Measurements from ENCODE around the gene TFB2M. TPM values are rescaled to one million over a fixed set of nuclear protein-coding genes. Genes with fewer than 3 reads are reported as not detected.

The TFB2M gene
- total and polyA plus RNA-seq, 10 of the 15 experiments (the other 5 are each of a cell fraction or from before 2014, with no cell fraction given) = 25.2 to 66.0 (median 36.1) TPM

- 77% methylated on average over 6 of the region's 6 CpGs for WGBS (ENCODE audit: insufficient coverage, insufficient replicate concordance, low lambda C conversion rate, missing lambda C conversion rate)
- TF ChIP-seq EP300 (IDR thresholded peaks at IDR 0.05; ENCODE audit: borderline replicate concordance in 1 of 2, control insufficient read depth in 1 of 2, low read depth in 2 of 2, low read length in 2 of 2) (no peak), MTA3 (IDR thresholded peaks at IDR 0.05; ENCODE audit: borderline replicate concordance, low read length) (no peak), ATF7 (IDR thresholded peaks at IDR 0.05; ENCODE audit: low read depth) (no peak), IKZF2 (IDR thresholded peaks at IDR 0.05) (no peak), POU2F2 (IDR thresholded peaks at IDR 0.05; ENCODE audit: borderline replicate concordance, low read depth, low read length) (no peak), PAX8 (IDR thresholded peaks at IDR 0.05) (no peak), IKZF1 (conservative IDR thresholded peaks at IDR 0.05) (no peak), PKNOX1 (IDR thresholded peaks at IDR 0.05) (no peak), ATF3 (IDR thresholded peaks at IDR 0.05; ENCODE audit: borderline replicate concordance, extremely low read depth, low read depth, low read length) (no peak), TAF1 (IDR thresholded peaks at IDR 0.05; ENCODE audit: borderline replicate concordance, low read depth, low read length) (no peak), SKIL (IDR thresholded peaks at IDR 0.05; ENCODE audit: low read depth, poor library complexity, severe bottlenecking) (no peak), SREBF2 (IDR thresholded peaks at IDR 0.05; ENCODE audit: low read length) (no peak), RAD21 (IDR thresholded peaks at IDR 0.05; ENCODE audit: insufficient read depth, low read depth, low read length) (no peak), BCL3 (IDR thresholded peaks at IDR 0.05; ENCODE audit: borderline replicate concordance, insufficient read depth, low read depth, low read length, poor library complexity, severe bottlenecking) (no peak), MEF2A (IDR thresholded peaks at IDR 0.05; ENCODE audit: insufficient read depth, low read depth, low read length) (no peak)
- TF ChIP-seq, protein P1, sequence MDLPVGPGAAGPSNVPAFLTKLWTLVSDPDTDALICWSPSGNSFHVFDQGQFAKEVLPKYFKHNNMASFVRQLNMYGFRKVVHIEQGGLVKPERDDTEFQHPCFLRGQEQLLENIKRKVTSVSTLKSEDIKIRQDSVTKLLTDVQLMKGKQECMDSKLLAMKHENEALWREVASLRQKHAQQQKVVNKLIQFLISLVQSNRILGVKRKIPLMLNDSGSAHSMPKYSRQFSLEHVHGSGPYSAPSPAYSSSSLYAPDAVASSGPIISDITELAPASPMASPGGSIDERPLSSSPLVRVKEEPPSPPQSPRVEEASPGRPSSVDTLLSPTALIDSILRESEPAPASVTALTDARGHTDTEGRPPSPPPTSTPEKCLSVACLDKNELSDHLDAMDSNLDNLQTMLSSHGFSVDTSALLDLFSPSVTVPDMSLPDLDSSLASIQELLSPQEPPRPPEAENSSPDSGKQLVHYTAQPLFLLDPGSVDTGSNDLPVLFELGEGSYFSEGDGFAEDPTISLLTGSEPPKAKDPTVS (IDR thresholded peaks at IDR 0.05; ENCODE audit: low read depth, low read length) = no peak
- TF ChIP-seq, protein P2, sequence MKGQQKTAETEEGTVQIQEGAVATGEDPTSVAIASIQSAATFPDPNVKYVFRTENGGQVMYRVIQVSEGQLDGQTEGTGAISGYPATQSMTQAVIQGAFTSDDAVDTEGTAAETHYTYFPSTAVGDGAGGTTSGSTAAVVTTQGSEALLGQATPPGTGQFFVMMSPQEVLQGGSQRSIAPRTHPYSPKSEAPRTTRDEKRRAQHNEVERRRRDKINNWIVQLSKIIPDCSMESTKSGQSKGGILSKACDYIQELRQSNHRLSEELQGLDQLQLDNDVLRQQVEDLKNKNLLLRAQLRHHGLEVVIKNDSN (IDR thresholded peaks at IDR 0.05; ENCODE audit: borderline replicate concordance, extremely low read length, insufficient read depth, low read depth, low read length) = no peak
Measured at GRCh38 chr1:246552110-246552509, 14.0 kb downstream of the TFB2M start.

More at GRCh38 chr1:246552110-246552509, 14.0 kb downstream of the TFB2M start:
- intact Hi-C loops (cut with micrococcal nuclease; ENCODE audit: unreplicated experiment) = no loop called here
- ChIA-PET RAD21 (ENCODE audit: unreplicated experiment) (no interaction called here), SMC1A (ENCODE audit: uncharacterized antibody, unreplicated experiment) (no interaction called here), POLR2A (no interaction called here), CTCF (interaction anchor here (0.8 kb wide), 1 partner anchor 8 kb away, joined by 3 read pairs; no protein-coding TSS in a partner anchor)
- Histone ChIP-seq H3K9ac (ENCODE audit: control insufficient read depth, insufficient read depth, low read length) (no peak overlapping the region), H3K4me3 (no peak overlapping the region), H2AFZ (ENCODE audit: control insufficient read depth, low read depth, low read length) (no peak overlapping the region), H3K79me2 (ENCODE audit: control insufficient read depth, insufficient read depth, low read length) (no peaks in the 10 kb centered on the region; the same call in 1 of the 2 replicates), H3K4me2 (ENCODE audit: control insufficient read depth, insufficient read depth) (no peak overlapping the region), H3K27me3 (replicated peaks in 1 of 2; ENCODE audit: control insufficient read depth in 2 of 2, insufficient read depth in 2 of 2, low read length in 1 of 2) (no peaks in the 10 kb centered on the region), H3K9me3 (replicated peaks; ENCODE audit: control insufficient read depth, insufficient read depth, low read length) (no peaks in the 10 kb centered on the region), H3K27ac (ENCODE audit: control insufficient read depth, insufficient read depth) (no peak overlapping the region), H3K36me3 (ENCODE audit: control insufficient read depth in 2 of 2, insufficient read depth in 2 of 2, low read length in 1 of 2) (peaks cover 9 to 13% of the 10 kb centered on the region in 2 experiments), H3K4me1 (ENCODE audit: control insufficient read depth, insufficient read depth, low read length) (no peaks in the 10 kb centered on the region), H4K20me1 (ENCODE audit: control insufficient read depth, insufficient read depth) (no peaks in the 10 kb centered on the region)
- no peak for FAIRE-seq
- no TSS peak for BruUV-seq (replicated peaks)
- ATAC-seq = no peak
- DNase-seq (ENCODE audit: low read depth, low spot score) = no peak
- in situ Hi-C loops (cut with MboI) = no loop called here
